IPS DF 4.7 (cell line): ENCODE results near the gene OR13C5.
"Not testable (repeated sequence)": the region's sequence is repeated elsewhere in the genome, so short reads cannot be mapped to it uniquely, and the experiment has no call there.

Experiments
- DNase-seq: peaks from one replicate; pipeline ENCODE4 v3.0.0-alpha.2; 2013; ENCODE audit warnings: low spot score; ENCODE audit errors: extremely low read depth

The OR13C5 gene

GRCh38 chr9:104599313-104599712 lies at the start of gene OR13C5:
Gene OR13C5 (minus strand): TSS chr9:104599413. CDS start chr9:104599413, 0 bp downstream.
- not testable (repeated sequence) for DNase-seq

- DNase-seq, result no peak
These were observed 36.2 kb upstream of the OR13C5 start for GRCh38 chr9:104635456-104635855.

GRCh38 chr9:104633976-104634520 lies 34.8 kb upstream of the OR13C5 start:
- no peak for DNase-seq

DNA sequence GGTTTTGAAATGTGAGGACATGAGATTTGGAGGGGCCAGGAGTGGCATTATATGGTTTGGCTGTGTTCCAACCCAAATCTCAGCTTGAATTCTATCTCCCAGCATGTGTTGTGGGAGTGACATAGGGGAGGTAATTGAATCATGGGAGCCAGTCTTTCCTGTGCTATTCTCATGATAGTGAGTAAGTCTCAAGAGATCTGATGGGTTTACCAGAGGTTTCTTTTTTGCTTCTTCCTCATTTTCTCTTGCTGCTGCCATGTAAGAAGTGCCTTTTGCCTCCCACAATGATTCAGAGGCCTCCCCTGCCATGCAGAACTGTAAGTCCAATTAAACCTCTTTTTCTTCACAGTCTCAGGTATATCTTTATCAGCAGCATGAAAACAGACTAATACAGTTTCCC lies 26.8 kb upstream of the OR13C5 start:
- not testable (repeated sequence) for DNase-seq

- no peak for DNase-seq
These were observed 18.9 kb upstream of the OR13C5 start, which contains the start of gene OR13C9 for GRCh38 chr9:104618104-104618503. Gene OR13C9 (minus strand): TSS chr9:104618204. CDS start chr9:104618204, 0 bp downstream.

GRCh38 chr9:104617418-104617817 lies 18.2 kb upstream of the OR13C5 start:
- no peak for DNase-seq

GRCh38 chr9:104611213-104611612 lies 12.0 kb upstream of the OR13C5 start:
- DNase-seq, result no peak

- DNase-seq, result no peak
These were observed 9.1 kb upstream of the OR13C5 start for GRCh38 chr9:104608336-104608735.

GRCh38 chr9:104606152-104606551 lies 6.9 kb upstream of the OR13C5 start:
- no peak for DNase-seq

- not testable (repeated sequence) for DNase-seq
These were observed 6.3 kb upstream of the OR13C5 start, which contains the start of gene OR13C2 for GRCh38 chr9:104605527-104605926. Gene OR13C2 (minus strand): TSS chr9:104605627. CDS start chr9:104605627, 0 bp downstream.

DNA sequence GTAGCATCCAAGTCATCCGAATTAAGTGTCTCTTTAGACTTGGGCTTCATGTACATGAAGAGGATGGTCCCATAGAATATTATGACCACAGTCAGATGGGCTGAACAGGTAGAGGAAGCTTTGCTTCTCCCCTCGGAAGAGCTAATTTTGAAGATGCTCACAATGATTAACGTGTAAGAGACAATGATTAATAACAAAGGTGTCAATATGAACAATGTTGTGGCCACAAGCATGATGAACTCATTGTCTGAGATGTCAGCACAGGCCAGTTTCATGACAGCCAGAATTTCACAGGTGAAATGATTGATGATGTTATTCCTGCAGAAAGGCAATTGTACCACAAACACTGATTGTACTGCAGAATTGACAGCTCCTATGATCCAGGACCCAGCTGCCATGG lies 5.6 kb upstream of the OR13C5 start:
- no peak for DNase-seq

DNA sequence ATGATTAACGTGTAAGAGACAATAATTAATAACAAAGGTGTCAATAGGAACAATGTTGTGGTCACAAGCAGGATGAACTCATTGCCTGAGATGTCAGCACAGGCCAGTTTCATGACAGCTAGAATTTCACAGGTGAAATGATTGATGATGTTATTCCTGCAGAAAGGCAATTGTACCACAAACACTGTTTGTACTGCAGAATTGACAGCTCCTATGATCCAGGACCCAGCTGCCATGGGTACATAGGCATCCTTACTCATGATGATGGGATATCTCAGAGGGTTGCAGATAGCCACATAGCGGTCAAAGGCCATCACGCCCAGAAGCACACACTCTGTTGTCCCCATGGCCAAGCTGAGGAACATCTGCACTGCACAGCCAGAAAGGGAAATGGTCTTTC lies 464 bp downstream of the OR13C5 start:
- DNase-seq, result not testable (repeated sequence)

- DNase-seq, result no peak
These were observed 9.6 kb downstream of the OR13C5 start for GRCh38 chr9:104589626-104590025.

DNA sequence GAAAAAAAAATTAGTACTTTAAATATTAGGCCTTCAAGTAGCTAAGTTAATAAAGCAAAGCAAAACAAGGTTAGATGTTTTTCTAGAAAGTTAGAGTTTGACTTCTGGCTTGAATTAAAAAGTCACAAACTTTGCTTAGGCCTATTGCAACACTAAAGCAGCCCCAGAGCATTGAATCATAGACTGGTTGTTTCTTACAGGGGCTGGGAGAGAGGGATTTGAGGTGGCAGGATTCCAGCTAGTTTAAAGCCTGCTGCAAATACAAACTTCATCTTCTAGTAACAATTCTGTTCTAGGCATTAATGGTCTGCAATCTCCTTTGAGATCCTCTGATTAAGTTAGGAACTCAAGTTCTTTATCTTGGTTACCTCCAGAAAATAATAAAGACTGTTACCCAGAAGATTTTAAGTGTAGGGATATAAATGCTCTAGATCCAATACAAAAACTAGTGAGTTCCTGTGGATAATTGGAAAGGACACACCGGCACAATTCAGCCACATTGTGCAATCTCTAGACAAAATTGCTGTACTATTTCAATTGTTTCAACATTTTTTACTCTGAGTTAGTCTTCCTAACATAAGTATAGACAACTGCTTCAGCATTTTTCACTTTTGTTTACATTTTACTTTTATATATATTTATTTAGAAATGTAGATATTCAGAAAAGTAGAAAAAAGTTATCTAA lies 12.6 kb downstream of the OR13C5 start:
- no peak for DNase-seq

GRCh38 chr9:104580562-104580961 lies 18.7 kb downstream of the OR13C5 start:
- no peak for DNase-seq

DNA sequence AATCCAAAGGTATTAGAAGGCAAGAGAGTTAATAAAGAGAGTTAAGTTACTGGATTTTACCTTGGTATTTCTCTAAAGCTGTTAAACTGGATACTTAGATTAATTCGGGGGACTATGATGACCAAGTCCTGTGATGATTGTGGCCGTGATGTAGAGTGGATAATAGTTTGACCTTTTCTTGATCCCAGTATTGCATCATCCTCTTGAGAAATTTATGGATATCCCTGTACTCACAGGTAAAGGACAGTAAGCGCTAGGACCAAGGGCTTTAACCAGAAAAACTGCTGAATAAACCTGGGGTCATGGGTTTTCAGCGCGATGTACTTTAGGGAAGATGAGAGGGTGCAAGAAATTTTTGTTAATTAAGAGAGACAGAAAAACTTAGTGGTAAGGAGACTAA lies 21.9 kb downstream of the OR13C5 start:
- no peak for DNase-seq

- DNase-seq, result no peak
These were observed 23.8 kb downstream of the OR13C5 start for GRCh38 chr9:104575456-104575855.

DNA sequence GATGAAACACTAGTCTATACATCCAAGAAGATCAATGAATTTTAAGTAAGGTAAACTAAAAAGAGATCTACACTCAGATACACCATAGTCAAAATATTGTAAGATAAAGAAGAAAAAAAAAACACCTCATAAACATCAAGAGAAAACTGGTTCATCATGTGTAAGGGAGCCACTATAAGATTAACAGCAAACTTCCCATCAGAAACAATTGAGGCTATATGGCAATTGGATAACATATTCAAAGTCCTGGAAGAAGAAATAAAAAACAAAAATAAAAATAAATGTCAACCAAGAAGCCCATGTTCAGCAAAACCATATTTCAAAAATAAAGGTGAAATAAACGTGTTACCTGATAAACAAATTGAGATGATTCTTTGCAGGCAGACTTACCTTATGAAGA lies 26.6 kb downstream of the OR13C5 start:
- no peak for DNase-seq

- DNase-seq, result no peak
These were observed 30.3 kb downstream of the OR13C5 start, which contains the start of gene OR13C8 for GRCh38 chr9:104568868-104569267. Gene OR13C8 (plus strand): TSS chr9:104569168. CDS start chr9:104569168, 0 bp downstream.

DNA sequence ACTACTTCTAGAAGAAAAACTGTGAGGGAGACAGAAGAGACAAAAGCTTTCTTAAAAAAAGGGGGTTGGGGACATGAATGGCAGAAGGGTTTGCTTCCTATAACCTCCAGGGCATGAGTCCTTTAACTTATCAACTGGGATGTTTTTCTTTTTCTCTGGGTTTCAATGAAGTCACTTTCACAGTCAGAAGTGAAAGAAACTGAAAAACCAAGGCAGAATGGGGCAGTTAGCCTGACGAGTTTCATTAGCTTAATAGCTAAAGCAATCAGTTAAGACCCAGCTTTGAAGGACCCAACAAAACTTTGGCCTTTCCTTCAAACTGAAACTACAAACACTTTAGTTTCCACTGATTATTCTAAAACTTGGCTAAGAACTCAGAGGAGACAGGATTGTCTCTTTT lies 34.9 kb downstream of the OR13C5 start:
- no peak for DNase-seq

DNA sequence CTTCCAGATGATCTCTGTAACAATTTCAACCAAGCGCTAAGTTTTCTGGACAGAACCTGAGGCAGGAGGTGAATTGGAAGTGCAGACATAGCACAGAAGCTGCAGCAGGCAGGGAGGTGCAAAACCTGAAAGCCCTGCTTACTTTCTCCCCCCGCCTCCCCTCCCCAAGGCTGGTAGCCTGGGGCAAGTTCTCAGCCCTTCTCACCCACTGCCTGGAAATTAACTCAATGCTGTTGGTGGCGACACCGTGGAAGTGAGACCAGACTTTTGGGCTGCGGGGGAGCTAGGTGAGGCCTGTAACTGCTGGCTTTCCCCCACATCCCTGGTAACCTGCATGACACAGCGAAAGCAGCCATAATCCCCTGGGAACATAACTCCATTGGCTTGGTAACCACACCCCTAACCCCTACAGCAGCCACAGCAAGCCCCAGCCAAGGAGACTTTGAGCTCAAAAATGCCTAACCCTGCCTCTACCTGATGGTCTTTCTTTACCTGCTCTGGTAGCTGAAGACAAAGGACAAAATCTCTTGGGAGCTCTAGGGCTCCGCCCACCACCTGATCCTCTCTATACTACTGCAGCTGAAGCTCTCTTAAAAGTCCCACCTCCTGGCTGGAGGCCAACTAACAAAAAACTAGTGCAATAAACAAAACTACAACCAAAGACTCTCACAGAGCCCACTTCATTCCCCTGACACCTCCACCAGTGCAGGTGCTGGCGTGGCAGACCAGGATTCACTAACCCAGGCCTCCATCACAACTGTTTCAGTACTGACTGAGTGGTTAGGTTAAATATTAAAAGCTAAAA lies 42.2 kb downstream of the OR13C5 start:
- no peak for DNase-seq

GRCh38 chr9:104555521-104555920 lies 43.7 kb downstream of the OR13C5 start:
- DNase-seq, result no peak
